Thyroid gland (tissue), 4 donors: ENCODE measurements around the gene PCNT.

Experiments
- POLR2A ChIP-seq, 2 donors: fragments of 450-650 bp; IDR thresholded peaks; one replicate each; pipeline ENCODE4 v1.6.1; 2017; ENCODE audit warnings: antibody characterized with exemption in 2 of 2, mild to moderate bottlenecking in 2 of 2, moderate library complexity in 1 of 2
- TF ChIP-seq, protein P1 (sequence below), 6 experiments: fragments of 200-600 bp in 3 of 6; fragments of 450-650 bp in 3 of 6; sonication (generic) in 3 of 6; IDR thresholded peaks; one replicate each; pipeline ENCODE4 v1.5.1; 2016 to 2019; ENCODE audit warnings: antibody characterized with exemption in 6 of 6, mild to moderate bottlenecking in 2 of 6, inconsistent platforms in 1 of 6, moderate library complexity in 1 of 6

GRCh38 chr21:46425571-46425970, 101.6 kb downstream of the PCNT start:
- TF ChIP-seq POLR2A (IDR thresholded peaks at IDR 0.05): no peak
- TF ChIP-seq, protein P1, sequence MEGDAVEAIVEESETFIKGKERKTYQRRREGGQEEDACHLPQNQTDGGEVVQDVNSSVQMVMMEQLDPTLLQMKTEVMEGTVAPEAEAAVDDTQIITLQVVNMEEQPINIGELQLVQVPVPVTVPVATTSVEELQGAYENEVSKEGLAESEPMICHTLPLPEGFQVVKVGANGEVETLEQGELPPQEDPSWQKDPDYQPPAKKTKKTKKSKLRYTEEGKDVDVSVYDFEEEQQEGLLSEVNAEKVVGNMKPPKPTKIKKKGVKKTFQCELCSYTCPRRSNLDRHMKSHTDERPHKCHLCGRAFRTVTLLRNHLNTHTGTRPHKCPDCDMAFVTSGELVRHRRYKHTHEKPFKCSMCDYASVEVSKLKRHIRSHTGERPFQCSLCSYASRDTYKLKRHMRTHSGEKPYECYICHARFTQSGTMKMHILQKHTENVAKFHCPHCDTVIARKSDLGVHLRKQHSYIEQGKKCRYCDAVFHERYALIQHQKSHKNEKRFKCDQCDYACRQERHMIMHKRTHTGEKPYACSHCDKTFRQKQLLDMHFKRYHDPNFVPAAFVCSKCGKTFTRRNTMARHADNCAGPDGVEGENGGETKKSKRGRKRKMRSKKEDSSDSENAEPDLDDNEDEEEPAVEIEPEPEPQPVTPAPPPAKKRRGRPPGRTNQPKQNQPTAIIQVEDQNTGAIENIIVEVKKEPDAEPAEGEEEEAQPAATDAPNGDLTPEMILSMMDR (IDR thresholded peaks at IDR 0.05): no peak
